8988T (cell line): ENCODE measurements around the gene HS3ST5.

Source experiments
- DNase-seq: peaks from one replicate; pipeline ENCODE4 v3.0.0; 2011

The HS3ST5 gene

GRCh38 chr6:114342826-114343781, at the start of gene HS3ST5:
Gene HS3ST5, minus strand, starts transcription at chr6:114343023. Its CDS starts 280,178 bp downstream, at chr6:114062845.
- peak; percentile 77 for DNase-seq

- no peak for DNase-seq
Observed at GRCh38 chr6:114390176-114390575, 47.4 kb upstream of the HS3ST5 start.

- DNase-seq = no peak
Observed at GRCh38 chr6:114389111-114389510, 46.3 kb upstream of the HS3ST5 start.

- DNase-seq = no peak
Observed at GRCh38 chr6:114382406-114382805, 39.6 kb upstream of the HS3ST5 start.

GRCh38 chr6:114377881-114378280, 35.1 kb upstream of the HS3ST5 start:
- DNase-seq = no peak

GRCh38 chr6:114376611-114377175, 33.9 kb upstream of the HS3ST5 start:
- no peak for DNase-seq

GRCh38 chr6:114375541-114376192, 32.8 kb upstream of the HS3ST5 start:
- DNase-seq = no peak

- DNase-seq = no peak
Observed at GRCh38 chr6:114367315-114367961, 24.6 kb upstream of the HS3ST5 start.

- no peak for DNase-seq
Observed at GRCh38 chr6:114366899-114367298, 24.1 kb upstream of the HS3ST5 start.

- DNase-seq = no peak
Observed at GRCh38 chr6:114364301-114364700, 21.5 kb upstream of the HS3ST5 start.

- no peak for DNase-seq
Observed at GRCh38 chr6:114362957-114363356, 20.1 kb upstream of the HS3ST5 start.

GRCh38 chr6:114362396-114362795, 19.6 kb upstream of the HS3ST5 start:
- DNase-seq = no peak

GRCh38 chr6:114361036-114361435, 18.2 kb upstream of the HS3ST5 start:
- DNase-seq = no peak

- DNase-seq = no peak
Observed at GRCh38 chr6:114355300-114355699, 12.5 kb upstream of the HS3ST5 start.

- DNase-seq = no peak
Observed at GRCh38 chr6:114354482-114354881, 11.7 kb upstream of the HS3ST5 start.

GRCh38 chr6:114346451-114346850, 3.6 kb upstream of the HS3ST5 start:
- DNase-seq = no peak

- no peak for DNase-seq
Observed at GRCh38 chr6:114344971-114345275, 2.1 kb upstream of the HS3ST5 start.

GRCh38 chr6:114344246-114344970, 1.6 kb upstream of the HS3ST5 start:
- no peak for DNase-seq

GRCh38 chr6:114343782-114344144, 940 bp upstream of the HS3ST5 start:
- no peak for DNase-seq

- DNase-seq = peak; percentile 20
Observed at GRCh38 chr6:114342086-114342825, 567 bp downstream of the HS3ST5 start.

- no peak for DNase-seq
Observed at GRCh38 chr6:114339706-114340105, 3.1 kb downstream of the HS3ST5 start.

- DNase-seq = no peak
Observed at GRCh38 chr6:114334237-114334636, 8.6 kb downstream of the HS3ST5 start.
